NCI-H2196 treated with DMSO at 0.1 percent for 48 hours (cell line): ENCODE measurements around the gene SENP5.
A peak's percentile ranks its signal among the peaks of the same experiment; 100 is the strongest.

Experiments
- DNase-seq: peaks from one replicate; lab custom pipeline; 2025; ENCODE audit not compliant: unreplicated experiment; lab: John Stamatoyannopoulos, UW

SENP5 gene

DNA sequence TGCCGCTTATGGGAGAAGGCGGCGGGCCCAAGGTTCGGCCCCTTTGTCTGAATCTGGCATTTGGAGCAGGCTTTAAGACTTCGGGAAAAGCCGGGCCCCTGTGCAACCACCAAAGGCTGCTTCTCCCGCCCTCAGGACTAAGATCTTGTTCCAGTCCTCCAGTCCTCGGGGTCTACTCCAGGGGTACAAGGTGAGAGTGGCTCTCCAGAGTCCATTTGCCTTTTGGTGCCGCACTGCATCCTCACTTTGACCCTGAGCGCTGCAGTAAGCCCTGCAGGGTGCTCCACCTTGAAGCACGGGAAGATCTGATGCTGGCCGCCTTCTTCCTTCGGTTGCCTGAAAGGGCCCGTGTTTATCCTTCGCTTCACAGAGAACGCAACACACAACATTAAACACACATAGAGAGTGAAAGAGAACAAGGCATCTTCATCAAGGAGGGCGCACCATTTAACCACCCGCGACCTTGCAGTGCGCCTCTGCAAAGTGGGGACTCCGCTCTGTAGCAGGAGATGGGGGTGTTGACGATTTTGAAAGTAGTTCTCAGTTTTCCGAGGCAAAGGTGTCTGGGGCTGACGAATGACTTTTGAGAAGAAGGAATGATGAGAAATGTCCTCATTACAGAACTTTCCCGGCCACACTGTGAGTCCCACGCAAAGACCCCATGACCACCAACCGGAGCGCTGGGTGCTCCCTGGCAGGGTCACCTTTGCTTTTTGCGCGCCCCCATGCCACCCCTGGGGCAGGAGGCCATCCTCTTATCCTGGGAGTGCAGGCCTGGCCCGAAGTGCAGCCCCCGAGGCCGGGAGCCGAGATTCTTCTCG, 99.9 kb downstream of the SENP5 start:
- no peak for DNase-seq

- DNase-seq, result peak; percentile 35
Observed at GRCh38 chr3:196968233-196969133, 100.8 kb downstream of the SENP5 start, which contains the start of gene PIGZ. Gene PIGZ (minus strand): TSS chr3:196968833. CDS start chr3:196952031, 16,802 bp downstream.

- no peak for DNase-seq
Observed at GRCh38 chr3:196969134-196969659, 101.5 kb downstream of the SENP5 start.

DNA sequence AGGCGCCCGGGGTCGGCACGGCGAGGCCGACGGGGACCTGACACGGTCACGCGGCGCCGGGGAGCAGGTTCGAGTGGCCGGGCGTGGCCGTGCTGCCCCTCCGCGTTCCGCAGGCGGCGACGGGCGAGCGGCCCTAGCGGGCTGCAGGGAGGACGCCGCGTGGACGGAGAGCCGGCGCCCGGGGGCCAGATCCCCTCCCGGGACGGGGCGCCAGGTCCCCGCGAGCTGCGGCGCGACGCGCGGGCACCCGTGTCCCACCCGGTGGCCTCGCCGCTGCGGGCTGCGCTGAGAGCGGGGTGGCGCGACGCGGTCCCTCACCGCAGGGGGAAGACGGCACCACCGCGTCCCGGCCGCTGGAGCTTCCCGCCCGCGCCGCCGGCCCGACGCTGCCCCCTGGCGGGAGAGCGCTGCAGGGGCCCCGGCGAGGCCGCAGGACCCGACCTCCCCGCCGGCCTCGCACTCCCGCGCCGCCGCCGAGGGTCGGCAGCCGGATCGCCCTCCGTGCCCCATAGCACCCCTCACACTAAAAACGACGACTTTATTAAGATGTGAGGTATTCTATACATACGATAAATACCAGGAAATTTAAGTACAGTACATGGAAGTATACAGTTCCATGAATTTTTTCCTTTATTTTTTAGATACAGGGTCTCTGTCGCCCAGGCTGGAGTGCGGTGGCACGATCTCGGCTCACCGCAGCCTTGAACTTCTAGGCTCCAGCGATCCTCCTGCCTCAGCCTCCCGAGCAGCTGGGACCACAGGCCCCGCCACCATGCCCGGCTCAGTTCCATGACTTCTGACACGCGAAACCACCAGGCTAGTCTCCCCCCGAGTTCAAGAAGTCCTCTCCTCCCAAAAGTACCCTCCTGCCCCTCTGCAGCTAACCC, 102.2 kb downstream of the SENP5 start:
- peak; percentile 73 for DNase-seq

DNA sequence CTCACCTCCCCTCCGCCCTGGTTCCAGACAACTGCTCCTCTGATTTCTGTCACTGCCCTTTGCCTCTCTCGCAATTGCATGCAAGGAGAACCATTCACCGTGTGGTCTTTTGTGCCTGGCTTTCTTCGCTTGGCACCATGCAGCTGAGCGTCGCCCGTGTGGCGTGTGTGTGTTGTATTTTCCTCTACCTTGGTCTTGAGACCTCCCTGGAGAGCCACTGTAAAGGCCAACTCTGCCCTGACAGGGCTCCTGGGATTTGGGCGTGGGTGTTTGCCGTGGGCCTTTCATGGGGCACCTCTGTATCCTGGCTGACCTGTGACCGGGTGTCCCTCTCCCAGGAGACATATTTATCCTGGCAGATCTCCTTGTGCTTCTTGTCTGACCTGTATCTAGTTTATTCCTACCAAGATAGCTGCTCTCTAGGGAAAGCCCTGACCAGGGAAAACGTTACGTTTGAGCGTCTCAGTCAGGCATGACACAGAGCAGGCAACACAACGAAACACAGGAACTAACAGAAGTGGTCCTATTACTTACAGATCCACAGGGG, 102.9 kb downstream of the SENP5 start:
- DNase-seq, result no peak

GRCh38 chr3:196971094-196971698, 103.5 kb downstream of the SENP5 start:
- DNase-seq, result peak; percentile 69

DNA sequence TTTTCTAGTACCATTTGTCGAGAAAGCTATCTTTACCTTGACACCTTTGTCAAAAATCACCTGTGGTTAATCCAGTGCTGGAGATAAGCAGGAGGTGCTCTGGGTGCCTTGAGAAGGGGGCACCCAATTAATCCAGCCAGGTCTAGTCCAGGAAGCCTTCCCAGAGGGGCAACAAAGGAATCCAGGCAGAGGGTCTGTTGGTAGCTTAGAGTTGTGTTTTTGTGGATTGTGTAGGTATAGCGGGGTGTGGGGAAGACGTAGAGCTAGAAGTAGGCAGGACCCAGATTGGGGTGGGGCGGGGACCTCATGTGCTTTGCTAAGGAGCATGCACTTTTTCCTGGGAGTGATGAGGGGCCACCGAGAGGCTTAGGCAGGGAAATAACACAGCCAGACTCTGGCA, 106.9 kb downstream of the SENP5 start:
- DNase-seq, result no peak

DNA sequence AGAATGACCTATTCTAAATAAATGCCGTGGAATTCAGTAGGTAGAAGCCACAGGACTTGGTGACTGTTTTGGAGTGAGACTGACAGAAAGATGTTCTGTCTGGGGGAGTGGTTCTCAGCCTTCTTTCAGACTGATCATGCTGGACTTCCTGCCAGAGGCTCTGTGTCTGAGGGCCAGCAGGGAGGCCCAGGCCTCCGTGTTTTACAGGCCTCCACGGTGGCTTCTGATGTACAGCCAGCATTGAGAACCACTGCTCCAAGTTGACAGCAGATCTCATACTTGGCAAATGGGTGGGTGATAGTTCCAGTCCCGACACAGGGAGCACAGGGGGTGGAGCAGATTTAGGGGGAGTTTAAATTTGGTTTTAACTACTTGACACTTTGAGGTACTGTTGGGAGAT, 107.6 kb downstream of the SENP5 start:
- no peak for DNase-seq

DNA sequence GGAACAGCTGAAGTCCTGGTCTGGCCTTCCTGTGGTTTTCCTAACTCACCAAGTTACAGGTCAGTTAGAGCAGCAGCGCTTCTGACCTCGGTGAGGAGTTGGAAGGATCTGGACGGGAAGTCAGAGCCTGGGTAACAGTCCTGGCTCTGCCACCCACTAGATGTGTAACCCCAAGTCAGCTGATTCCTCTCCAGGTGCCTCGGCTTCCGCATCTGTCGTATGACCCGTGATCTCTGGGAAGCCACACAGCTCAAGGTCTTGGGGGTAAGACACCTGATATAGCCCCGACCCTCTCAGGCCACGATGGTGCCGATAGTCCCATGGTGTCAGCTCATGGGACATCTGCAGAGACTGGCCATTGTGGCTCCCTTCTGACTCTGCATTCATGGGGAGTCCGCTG, 109.2 kb downstream of the SENP5 start:
- no peak for DNase-seq

DNA sequence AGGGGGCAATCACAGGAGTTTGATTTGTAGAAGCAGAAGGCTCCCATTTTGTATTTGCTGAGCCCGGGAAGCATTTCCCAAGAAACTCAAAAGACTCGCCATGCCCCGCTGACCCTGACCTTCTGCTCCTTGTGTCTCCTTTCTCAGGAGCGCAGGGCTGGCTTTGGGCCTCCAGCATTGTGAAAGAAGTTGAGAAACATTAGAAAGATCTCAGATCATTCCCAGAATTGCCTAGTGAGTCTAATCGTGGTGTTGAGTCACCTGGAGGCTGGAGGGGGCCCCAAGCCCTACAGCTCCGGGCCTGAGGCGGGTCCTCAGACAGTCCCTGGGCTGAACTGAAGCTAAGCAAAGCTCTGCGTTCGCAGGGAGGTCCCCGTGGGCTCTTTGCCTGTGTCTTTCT, 111.8 kb downstream of the SENP5 start:
- DNase-seq, result no peak

- no peak for DNase-seq
Observed at GRCh38 chr3:196981657-196982056, 113.9 kb downstream of the SENP5 start.

- no peak for DNase-seq
Observed at GRCh38 chr3:196983186-196983585, 115.5 kb downstream of the SENP5 start.
